NB4 (cell line): ENCODE results near the gene AFF2.

Source experiments
- POLR2A ChIP-seq: IDR thresholded peaks from 2 replicates; pipeline ENCODE4 v1.6.1; 2011; ENCODE audit warnings: mild to moderate bottlenecking; ENCODE audit not compliant: insufficient read length; ENCODE audit errors: extremely low read depth
- TF ChIP-seq, protein P1 (sequence below): IDR thresholded peaks from one replicate; pipeline ENCODE4 v1.5.1; 2012; ENCODE audit warnings: low read depth, low read length

DNA sequence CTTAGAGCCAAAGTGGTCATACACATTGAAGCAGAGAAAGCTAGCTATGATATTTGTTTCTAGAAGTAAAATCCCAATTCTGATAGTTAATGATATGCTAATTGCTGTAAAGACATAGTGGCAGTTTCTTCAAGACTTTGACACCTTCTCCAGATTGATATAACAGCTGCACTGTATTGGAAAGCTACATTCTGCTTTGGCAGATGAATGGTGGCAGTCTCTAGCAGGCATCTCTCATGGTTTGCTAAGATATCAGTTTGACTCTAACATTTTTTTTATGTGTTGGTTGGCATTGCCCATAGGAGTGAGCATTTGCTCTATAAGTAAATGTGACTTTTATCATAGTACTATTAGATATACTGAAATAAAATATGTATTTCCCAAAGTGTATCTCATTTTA, 128.2 kb downstream of the AFF2 start:
- TF ChIP-seq, protein P1, sequence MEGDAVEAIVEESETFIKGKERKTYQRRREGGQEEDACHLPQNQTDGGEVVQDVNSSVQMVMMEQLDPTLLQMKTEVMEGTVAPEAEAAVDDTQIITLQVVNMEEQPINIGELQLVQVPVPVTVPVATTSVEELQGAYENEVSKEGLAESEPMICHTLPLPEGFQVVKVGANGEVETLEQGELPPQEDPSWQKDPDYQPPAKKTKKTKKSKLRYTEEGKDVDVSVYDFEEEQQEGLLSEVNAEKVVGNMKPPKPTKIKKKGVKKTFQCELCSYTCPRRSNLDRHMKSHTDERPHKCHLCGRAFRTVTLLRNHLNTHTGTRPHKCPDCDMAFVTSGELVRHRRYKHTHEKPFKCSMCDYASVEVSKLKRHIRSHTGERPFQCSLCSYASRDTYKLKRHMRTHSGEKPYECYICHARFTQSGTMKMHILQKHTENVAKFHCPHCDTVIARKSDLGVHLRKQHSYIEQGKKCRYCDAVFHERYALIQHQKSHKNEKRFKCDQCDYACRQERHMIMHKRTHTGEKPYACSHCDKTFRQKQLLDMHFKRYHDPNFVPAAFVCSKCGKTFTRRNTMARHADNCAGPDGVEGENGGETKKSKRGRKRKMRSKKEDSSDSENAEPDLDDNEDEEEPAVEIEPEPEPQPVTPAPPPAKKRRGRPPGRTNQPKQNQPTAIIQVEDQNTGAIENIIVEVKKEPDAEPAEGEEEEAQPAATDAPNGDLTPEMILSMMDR, result no peak
- TF ChIP-seq POLR2A, result no peak
